Endodermal cell (in vitro differentiated cells): Measurements from ENCODE around the gene THADA. TPM values are rescaled to one million over a fixed set of nuclear protein-coding genes. Genes with fewer than 3 reads are reported as not detected.

Experiments used
- DNase-seq: peaks from one replicate; pipeline ENCODE4 v3.0.0-alpha.2; 2017
- H3K27ac ChIP-seq: 2 replicates; pipeline ENCODE4 v1.5.1; 2013; ENCODE audit warnings: mild to moderate bottlenecking, low read depth, low read length, moderate library complexity
- H3K27me3 ChIP-seq: 2 replicates; pipeline ENCODE4 v1.6.1; 2013; ENCODE audit warnings: mild to moderate bottlenecking, low read length, moderate library complexity; ENCODE audit not compliant: insufficient read depth, control insufficient read depth, poor library complexity, severe bottlenecking
- H3K36me3 ChIP-seq: 2 replicates; pipeline ENCODE4 v1.7.0; 2013; ENCODE audit warnings: mild to moderate bottlenecking, low read length, moderate library complexity; ENCODE audit not compliant: control insufficient read depth, insufficient read depth
- H3K4me1 ChIP-seq: one replicate; pipeline ENCODE4 v1.7.0; 2013; ENCODE audit warnings: low read length; ENCODE audit not compliant: control insufficient read depth, insufficient read depth
- H3K4me3 ChIP-seq: 2 replicates; pipeline ENCODE4 v1.5.1; 2013; ENCODE audit warnings: mild to moderate bottlenecking, low read length, moderate library complexity
- H3K9ac ChIP-seq: 2 replicates; pipeline ENCODE4 v1.6.1; 2013; ENCODE audit warnings: mild to moderate bottlenecking, low read length, moderate library complexity; ENCODE audit not compliant: poor library complexity, severe bottlenecking; ENCODE audit errors: extremely low read depth
- H3K9me3 ChIP-seq: 2 replicates; pipeline ENCODE4 v1.6.1; 2013; ENCODE audit warnings: mild to moderate bottlenecking, low read length, moderate library complexity; ENCODE audit not compliant: control insufficient read depth
- H3K27ac Mint-ChIP-seq: 2 replicates; pipeline ENCODE4 v1.8.0; 2020; ENCODE audit warnings: mixed read lengths
- H3K27me3 Mint-ChIP-seq: 2 replicates; pipeline ENCODE4 v1.8.0; 2021; ENCODE audit warnings: mild to moderate bottlenecking, mixed read lengths; ENCODE audit not compliant: insufficient read depth
- H3K36me3 Mint-ChIP-seq: 2 replicates; pipeline ENCODE4 v1.8.0; 2020; ENCODE audit warnings: low read depth, mixed read lengths
- H3K4me1 Mint-ChIP-seq: 2 replicates; pipeline ENCODE4 v1.8.0; 2020; ENCODE audit warnings: mixed read lengths
- H3K4me3 Mint-ChIP-seq: 2 replicates; pipeline ENCODE4 v1.8.0; 2020; ENCODE audit warnings: mild to moderate bottlenecking, moderate library complexity, mixed read lengths
- H3K9me3 Mint-ChIP-seq: 2 replicates; pipeline ENCODE4 v1.8.0; 2020; ENCODE audit warnings: mild to moderate bottlenecking, mixed read lengths
- WGBS, 2 experiments: methylation state at CpG; one replicate each; pipeline versions ENCODE4 v1.1.5 to v1.1.7; 2013; ENCODE audit warnings: missing lambda C conversion rate in 2 of 2, mixed read lengths in 1 of 2; ENCODE audit not compliant: insufficient coverage in 1 of 2, insufficient read length in 1 of 2; 5-methylcytosine and 5-hydroxymethylcytosine counted together
- total RNA-seq, 2 donors: library from RNA; stranded (reverse); fragmentation: NEBNext Ultra II Directional in 1 of 2; extraction: Animal tissue kit (Norgen Biotek cat#: 25700) in 1 of 2; gene quantifications; 2 replicates in 1 of 2; 3 replicates in 1 of 2; pipeline ENCODE4 v1.2.1, GENCODE V29; 2021
- TF ChIP-seq, protein P1 (sequence below): fragments of 200-600 bp; sonication (generic); conservative IDR thresholded peaks from 2 replicates; pipeline ENCODE4 v1.5.0; 2021; ENCODE audit warnings: antibody characterized with exemption, mild to moderate bottlenecking

The THADA gene
- total RNA-seq, 2 donors from 2014 or later: 32.8 to 35.0 TPM

DNA sequence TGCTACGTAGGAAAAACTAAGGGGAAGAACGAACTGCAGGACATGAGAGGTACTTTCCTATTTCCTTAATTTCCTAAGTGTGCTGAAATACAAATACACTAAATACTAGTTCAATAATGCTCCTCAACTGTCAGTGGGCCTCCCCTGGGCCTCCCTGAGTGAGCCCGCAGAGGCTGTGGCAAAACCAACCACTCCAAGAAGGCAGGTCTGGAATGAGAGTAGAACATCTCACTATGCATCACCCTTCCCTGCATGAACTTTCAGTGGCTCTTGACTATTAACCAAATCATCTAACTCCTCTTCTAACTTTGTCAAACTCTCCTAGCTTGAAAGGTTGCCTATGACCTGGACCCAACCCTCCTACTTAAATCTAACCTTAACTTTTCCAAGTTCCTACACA lies 84.6 kb downstream of the THADA start:
- Mint-ChIP-seq H3K36me3 (peaks cover 13% of the 10 kb centered on the region), H3K4me3 (no peak overlapping the region)

DNA sequence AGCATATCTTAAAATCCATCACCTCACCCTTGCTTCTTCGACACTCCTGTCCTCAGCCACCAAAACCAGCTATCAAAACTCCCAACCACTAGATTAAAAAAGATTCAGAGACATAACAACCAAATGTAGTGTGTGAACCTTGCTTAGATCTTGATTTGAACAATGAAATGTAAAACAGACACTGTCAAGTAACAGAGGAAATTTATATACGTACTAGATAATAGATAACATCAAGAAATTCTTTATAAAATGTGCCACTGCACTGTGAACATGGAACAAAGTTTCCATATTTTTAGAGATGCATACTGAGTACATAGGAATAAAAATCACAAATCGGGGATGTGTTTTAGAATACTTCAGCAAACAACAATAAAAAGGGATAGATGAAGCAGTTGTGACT lies 86.0 kb downstream of the THADA start:
- H3K9me3 Mint-ChIP-seq: no peaks in the 10 kb centered on the region
- 93% methylated on average over 3 of the region's 3 CpGs; no CpG with 5 or more reads in 1 of the 2 experiments for WGBS, 2 experiments
- Histone ChIP-seq H3K9ac (no peak overlapping the region), H3K27me3 (no peaks in the 10 kb centered on the region), H3K36me3 (peaks cover 8% of the 10 kb centered on the region), H3K9me3 (no peaks in the 10 kb centered on the region), H3K27ac (no peak overlapping the region), H3K4me1 (peaks cover 7% of the 10 kb centered on the region), H3K4me3 (no peak overlapping the region)
- TF ChIP-seq, protein P1, sequence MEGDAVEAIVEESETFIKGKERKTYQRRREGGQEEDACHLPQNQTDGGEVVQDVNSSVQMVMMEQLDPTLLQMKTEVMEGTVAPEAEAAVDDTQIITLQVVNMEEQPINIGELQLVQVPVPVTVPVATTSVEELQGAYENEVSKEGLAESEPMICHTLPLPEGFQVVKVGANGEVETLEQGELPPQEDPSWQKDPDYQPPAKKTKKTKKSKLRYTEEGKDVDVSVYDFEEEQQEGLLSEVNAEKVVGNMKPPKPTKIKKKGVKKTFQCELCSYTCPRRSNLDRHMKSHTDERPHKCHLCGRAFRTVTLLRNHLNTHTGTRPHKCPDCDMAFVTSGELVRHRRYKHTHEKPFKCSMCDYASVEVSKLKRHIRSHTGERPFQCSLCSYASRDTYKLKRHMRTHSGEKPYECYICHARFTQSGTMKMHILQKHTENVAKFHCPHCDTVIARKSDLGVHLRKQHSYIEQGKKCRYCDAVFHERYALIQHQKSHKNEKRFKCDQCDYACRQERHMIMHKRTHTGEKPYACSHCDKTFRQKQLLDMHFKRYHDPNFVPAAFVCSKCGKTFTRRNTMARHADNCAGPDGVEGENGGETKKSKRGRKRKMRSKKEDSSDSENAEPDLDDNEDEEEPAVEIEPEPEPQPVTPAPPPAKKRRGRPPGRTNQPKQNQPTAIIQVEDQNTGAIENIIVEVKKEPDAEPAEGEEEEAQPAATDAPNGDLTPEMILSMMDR: no peak
- peak overlapping the region; percentile 22 for H3K27ac Mint-ChIP-seq
- H3K36me3 Mint-ChIP-seq: peaks cover 18% of the 10 kb centered on the region
- H3K27me3 Mint-ChIP-seq: no peaks in the 10 kb centered on the region
- DNase-seq: no peak
- H3K4me3 Mint-ChIP-seq: no peak overlapping the region
- peaks cover 11% of the 10 kb centered on the region for H3K4me1 Mint-ChIP-seq

More for the DNA sequence above, 84.6 kb downstream of the THADA start:
- DNase-seq: no peak
- 95 to 100% methylated on average over 1 to 3 of the region's 3 CpGs for WGBS, 2 experiments
- no peaks in the 10 kb centered on the region for H3K9me3 ChIP-seq
- H3K9me3 Mint-ChIP-seq: no peaks in the 10 kb centered on the region
- no peak overlapping the region for H3K27ac Mint-ChIP-seq
- H3K9ac ChIP-seq: no peak overlapping the region
- no peak overlapping the region for H3K4me3 ChIP-seq
- H3K4me1 Mint-ChIP-seq: peaks cover under 1% of the 10 kb centered on the region
- H3K4me1 ChIP-seq: no peaks in the 10 kb centered on the region
- H3K27ac ChIP-seq: no peak overlapping the region
- H3K27me3 ChIP-seq: no peaks in the 10 kb centered on the region
- H3K27me3 Mint-ChIP-seq: no peaks in the 10 kb centered on the region
- TF ChIP-seq, protein P1: no peak
- peaks cover 8% of the 10 kb centered on the region for H3K36me3 ChIP-seq

DNA sequence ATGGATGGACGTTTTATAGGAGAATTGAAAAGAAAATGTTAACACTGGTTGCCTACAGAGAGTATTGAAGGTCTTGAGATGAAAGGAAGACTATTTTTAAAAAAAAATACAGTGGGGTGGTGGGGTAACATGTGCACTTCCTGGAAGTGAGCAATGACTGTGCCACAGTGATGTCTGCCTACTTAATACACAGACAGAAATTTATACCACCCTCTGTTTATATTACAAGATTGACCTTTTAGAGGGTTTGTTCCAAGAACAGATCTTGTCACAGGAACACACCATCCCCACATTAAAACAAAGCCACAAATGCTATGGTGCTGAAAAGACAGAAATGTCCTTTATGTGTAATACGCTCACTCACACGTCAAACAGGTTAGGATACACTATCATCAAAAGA lies 87.6 kb downstream of the THADA start:
- Histone ChIP-seq H3K27ac (no peak overlapping the region), H3K27me3 (no peaks in the 10 kb centered on the region), H3K4me1 (peaks cover 7% of the 10 kb centered on the region), H3K36me3 (peaks cover 8% of the 10 kb centered on the region), H3K9me3 (no peaks in the 10 kb centered on the region), H3K4me3 (no peak overlapping the region), H3K9ac (no peak overlapping the region)
- TF ChIP-seq, protein P1: no peak
- DNase-seq: no peak
- WGBS, 2 experiments: 89 to 100% methylated on average over 2 to 3 of the region's 3 CpGs
- Mint-ChIP-seq H3K27ac (no peak overlapping the region), H3K27me3 (no peaks in the 10 kb centered on the region), H3K36me3 (peaks cover 18% of the 10 kb centered on the region), H3K4me1 (peaks cover 11% of the 10 kb centered on the region), H3K4me3 (no peak overlapping the region), H3K9me3 (no peaks in the 10 kb centered on the region)
